HL-60 (cell line): ENCODE data around the gene AP3S1.

Source experiments
- GABPA ChIP-seq: IDR thresholded peaks from 2 replicates; pipeline ENCODE4 v1.6.1; 2012; ENCODE audit warnings: low read depth
- POLR2AphosphoS5 ChIP-seq: IDR thresholded peaks from 2 replicates; pipeline ENCODE4 v1.6.1; 2012; ENCODE audit warnings: low read depth
- TF ChIP-seq, protein P1 (sequence below): IDR thresholded peaks from one replicate; pipeline ENCODE4 v1.5.1; 2011; ENCODE audit warnings: low read length, control low read depth, inconsistent platforms; ENCODE audit not compliant: insufficient read depth
- TF ChIP-seq, protein P2 (sequence below): IDR thresholded peaks from 2 replicates; pipeline ENCODE4 v1.6.1; 2012; ENCODE audit warnings: low read depth; ENCODE audit not compliant: insufficient replicate concordance

DNA sequence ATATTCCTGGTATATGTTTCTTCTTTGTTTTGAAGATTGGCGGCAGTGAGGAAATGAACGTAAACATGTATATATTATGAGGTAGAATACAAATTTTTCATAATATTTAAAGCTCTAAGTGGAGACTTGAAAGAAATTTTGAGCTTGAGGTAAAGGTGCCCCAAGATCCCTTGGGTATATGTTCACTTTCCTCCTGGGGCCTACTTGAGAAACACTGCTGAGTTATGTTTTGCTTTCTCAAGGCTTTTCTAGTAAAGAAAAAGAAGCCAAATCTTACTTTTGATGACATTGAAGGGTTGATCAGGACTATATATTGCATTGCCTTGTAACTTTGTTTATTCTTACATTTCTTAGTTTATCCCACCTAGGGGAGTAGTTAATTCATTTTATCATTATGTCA lies 30.7 kb downstream of the AP3S1 start:
- TF ChIP-seq POLR2AphosphoS5 (no peak), GABPA (no peak)
- TF ChIP-seq, protein P1, sequence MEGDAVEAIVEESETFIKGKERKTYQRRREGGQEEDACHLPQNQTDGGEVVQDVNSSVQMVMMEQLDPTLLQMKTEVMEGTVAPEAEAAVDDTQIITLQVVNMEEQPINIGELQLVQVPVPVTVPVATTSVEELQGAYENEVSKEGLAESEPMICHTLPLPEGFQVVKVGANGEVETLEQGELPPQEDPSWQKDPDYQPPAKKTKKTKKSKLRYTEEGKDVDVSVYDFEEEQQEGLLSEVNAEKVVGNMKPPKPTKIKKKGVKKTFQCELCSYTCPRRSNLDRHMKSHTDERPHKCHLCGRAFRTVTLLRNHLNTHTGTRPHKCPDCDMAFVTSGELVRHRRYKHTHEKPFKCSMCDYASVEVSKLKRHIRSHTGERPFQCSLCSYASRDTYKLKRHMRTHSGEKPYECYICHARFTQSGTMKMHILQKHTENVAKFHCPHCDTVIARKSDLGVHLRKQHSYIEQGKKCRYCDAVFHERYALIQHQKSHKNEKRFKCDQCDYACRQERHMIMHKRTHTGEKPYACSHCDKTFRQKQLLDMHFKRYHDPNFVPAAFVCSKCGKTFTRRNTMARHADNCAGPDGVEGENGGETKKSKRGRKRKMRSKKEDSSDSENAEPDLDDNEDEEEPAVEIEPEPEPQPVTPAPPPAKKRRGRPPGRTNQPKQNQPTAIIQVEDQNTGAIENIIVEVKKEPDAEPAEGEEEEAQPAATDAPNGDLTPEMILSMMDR: no peak
- TF ChIP-seq, protein P2, sequence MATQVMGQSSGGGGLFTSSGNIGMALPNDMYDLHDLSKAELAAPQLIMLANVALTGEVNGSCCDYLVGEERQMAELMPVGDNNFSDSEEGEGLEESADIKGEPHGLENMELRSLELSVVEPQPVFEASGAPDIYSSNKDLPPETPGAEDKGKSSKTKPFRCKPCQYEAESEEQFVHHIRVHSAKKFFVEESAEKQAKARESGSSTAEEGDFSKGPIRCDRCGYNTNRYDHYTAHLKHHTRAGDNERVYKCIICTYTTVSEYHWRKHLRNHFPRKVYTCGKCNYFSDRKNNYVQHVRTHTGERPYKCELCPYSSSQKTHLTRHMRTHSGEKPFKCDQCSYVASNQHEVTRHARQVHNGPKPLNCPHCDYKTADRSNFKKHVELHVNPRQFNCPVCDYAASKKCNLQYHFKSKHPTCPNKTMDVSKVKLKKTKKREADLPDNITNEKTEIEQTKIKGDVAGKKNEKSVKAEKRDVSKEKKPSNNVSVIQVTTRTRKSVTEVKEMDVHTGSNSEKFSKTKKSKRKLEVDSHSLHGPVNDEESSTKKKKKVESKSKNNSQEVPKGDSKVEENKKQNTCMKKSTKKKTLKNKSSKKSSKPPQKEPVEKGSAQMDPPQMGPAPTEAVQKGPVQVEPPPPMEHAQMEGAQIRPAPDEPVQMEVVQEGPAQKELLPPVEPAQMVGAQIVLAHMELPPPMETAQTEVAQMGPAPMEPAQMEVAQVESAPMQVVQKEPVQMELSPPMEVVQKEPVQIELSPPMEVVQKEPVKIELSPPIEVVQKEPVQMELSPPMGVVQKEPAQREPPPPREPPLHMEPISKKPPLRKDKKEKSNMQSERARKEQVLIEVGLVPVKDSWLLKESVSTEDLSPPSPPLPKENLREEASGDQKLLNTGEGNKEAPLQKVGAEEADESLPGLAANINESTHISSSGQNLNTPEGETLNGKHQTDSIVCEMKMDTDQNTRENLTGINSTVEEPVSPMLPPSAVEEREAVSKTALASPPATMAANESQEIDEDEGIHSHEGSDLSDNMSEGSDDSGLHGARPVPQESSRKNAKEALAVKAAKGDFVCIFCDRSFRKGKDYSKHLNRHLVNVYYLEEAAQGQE: no peak
